Keratinocyte (primary cell): ENCODE measurements around the gene DHRSX.

Experiments used
- EZH2 ChIP-seq: IDR thresholded peaks from one replicate; pipeline ENCODE4 v1.6.1; 2012; ENCODE audit warnings: inconsistent platforms, mild to moderate bottlenecking, low read length, moderate library complexity
- TF ChIP-seq, protein P1 (sequence below), 3 experiments: IDR thresholded peaks in 1 of 3; conservative IDR thresholded peaks in 1 of 3; optimal IDR thresholded peaks in 1 of 3; 2 replicates in 2 of 3; 3 replicates in 1 of 3; pipeline versions ENCODE3 to v1.5.1; 2011; ENCODE audit warnings: low read length in 3 of 3, mild to moderate bottlenecking in 3 of 3, moderate library complexity in 2 of 3, control low read depth in 1 of 3, inconsistent platforms in 1 of 3; ENCODE audit not compliant: insufficient read depth in 2 of 3; ENCODE audit errors: extremely low read depth in 1 of 3

DNA sequence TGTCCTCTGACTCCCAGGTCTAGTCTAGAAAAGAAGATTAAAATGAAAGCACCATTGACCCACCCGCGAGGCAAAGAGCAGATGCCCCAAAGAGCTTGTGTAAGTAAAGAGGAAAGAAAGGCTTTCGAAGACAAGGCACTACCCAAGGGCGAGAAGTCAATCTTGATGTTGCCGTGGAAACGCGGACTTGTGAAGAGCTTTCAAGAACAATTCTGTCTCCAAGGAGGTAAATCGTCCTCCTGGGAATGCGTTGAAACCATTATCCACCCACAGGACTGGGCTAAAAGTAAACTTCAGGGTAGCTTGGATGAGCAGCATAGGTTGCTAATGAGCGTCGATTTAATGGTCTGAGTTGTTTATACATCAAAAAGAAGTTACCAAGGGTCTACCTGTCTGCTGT lies 189.3 kb downstream of the DHRSX start:
- TF ChIP-seq, protein P1, sequence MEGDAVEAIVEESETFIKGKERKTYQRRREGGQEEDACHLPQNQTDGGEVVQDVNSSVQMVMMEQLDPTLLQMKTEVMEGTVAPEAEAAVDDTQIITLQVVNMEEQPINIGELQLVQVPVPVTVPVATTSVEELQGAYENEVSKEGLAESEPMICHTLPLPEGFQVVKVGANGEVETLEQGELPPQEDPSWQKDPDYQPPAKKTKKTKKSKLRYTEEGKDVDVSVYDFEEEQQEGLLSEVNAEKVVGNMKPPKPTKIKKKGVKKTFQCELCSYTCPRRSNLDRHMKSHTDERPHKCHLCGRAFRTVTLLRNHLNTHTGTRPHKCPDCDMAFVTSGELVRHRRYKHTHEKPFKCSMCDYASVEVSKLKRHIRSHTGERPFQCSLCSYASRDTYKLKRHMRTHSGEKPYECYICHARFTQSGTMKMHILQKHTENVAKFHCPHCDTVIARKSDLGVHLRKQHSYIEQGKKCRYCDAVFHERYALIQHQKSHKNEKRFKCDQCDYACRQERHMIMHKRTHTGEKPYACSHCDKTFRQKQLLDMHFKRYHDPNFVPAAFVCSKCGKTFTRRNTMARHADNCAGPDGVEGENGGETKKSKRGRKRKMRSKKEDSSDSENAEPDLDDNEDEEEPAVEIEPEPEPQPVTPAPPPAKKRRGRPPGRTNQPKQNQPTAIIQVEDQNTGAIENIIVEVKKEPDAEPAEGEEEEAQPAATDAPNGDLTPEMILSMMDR (optimal IDR thresholded peaks at IDR 0.05 in 1 of 3, IDR thresholded peaks at IDR 0.05 in 1 of 3, conservative IDR thresholded peaks at IDR 0.05 in 1 of 3; ENCODE audit: extremely low read depth in 1 of 3, insufficient read depth in 2 of 3, low read length in 3 of 3) = no peak
- no peak for TF ChIP-seq EZH2
